ES-I3 (cell line): Measurements from ENCODE around the gene CLEC16A.

Experiments used
- H3K36me3 ChIP-seq: 2 replicates; pipeline ENCODE4 v1.6.1; 2013; ENCODE audit warnings: mild to moderate bottlenecking, low read length, control low read depth, moderate library complexity; ENCODE audit not compliant: insufficient read depth
- H3K4me1 ChIP-seq: 2 replicates; pipeline ENCODE4 v1.6.1; 2013; ENCODE audit warnings: mild to moderate bottlenecking, control low read depth, low read length; ENCODE audit not compliant: insufficient read depth
- H3K9ac ChIP-seq: 2 replicates; pipeline ENCODE4 v1.6.1; 2013; ENCODE audit warnings: low read depth, mild to moderate bottlenecking, low read length, moderate library complexity
- H3K9me3 ChIP-seq: 2 replicates; pipeline ENCODE4 v1.6.1; 2013; ENCODE audit warnings: mild to moderate bottlenecking, low read length, moderate library complexity; ENCODE audit not compliant: control insufficient read depth, insufficient read depth

CLEC16A gene, protein sequence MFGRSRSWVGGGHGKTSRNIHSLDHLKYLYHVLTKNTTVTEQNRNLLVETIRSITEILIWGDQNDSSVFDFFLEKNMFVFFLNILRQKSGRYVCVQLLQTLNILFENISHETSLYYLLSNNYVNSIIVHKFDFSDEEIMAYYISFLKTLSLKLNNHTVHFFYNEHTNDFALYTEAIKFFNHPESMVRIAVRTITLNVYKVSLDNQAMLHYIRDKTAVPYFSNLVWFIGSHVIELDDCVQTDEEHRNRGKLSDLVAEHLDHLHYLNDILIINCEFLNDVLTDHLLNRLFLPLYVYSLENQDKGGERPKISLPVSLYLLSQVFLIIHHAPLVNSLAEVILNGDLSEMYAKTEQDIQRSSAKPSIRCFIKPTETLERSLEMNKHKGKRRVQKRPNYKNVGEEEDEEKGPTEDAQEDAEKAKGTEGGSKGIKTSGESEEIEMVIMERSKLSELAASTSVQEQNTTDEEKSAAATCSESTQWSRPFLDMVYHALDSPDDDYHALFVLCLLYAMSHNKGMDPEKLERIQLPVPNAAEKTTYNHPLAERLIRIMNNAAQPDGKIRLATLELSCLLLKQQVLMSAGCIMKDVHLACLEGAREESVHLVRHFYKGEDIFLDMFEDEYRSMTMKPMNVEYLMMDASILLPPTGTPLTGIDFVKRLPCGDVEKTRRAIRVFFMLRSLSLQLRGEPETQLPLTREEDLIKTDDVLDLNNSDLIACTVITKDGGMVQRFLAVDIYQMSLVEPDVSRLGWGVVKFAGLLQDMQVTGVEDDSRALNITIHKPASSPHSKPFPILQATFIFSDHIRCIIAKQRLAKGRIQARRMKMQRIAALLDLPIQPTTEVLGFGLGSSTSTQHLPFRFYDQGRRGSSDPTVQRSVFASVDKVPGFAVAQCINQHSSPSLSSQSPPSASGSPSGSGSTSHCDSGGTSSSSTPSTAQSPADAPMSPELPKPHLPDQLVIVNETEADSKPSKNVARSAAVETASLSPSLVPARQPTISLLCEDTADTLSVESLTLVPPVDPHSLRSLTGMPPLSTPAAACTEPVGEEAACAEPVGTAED

DNA sequence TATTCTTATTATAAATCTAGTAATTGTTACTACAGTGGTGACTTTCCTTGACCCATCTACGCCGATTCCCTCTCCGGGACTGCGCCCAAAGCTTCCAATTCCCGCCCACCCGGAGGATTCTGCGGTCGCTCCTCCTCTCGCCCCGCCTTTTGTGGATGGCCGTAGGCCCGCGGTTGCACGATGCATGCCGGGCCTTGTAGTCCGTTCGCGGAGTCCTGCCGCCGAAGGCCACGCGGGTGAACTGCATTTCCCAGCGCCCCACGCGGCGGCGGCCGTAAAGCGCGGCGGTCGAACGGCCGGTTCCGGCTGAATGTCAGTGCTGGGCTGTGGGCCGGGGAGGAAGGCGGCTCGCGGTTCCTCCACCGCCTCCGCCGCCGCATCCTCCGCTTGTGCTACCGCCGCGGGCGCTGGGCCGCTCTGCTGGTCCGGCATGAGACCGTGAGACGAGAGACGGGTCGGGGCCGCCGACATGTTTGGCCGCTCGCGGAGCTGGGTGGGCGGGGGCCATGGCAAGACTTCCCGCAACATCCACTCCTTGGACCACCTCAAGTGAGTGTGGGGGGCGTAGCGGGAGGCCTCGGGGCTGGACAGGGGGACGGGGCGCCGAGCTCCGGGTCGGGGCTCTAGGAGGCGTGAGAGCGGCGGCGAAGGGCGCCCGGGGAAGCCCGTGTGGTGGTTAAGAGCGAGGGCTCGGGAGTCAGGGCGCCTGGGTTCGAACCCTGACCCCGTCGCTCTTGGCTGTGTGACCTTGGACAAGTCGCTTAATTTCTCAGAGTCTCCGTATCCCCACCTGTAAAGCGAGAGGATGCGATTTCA is at the start of gene CLEC16A:
TSS of gene CLEC16A (plus strand) at position 316 of the 816 bp plus-strand sequence. CDS start at position 470, 154 bp downstream.
- Histone ChIP-seq H3K4me1 (peaks cover 42% of the 10 kb centered on the region), H3K9me3 (no peaks in the 10 kb centered on the region), H3K36me3 (no peaks in the 10 kb centered on the region), H3K9ac (peak within 1 kb of the TSS; percentile 71; the same call in 1 of the 2 replicates)

DNA sequence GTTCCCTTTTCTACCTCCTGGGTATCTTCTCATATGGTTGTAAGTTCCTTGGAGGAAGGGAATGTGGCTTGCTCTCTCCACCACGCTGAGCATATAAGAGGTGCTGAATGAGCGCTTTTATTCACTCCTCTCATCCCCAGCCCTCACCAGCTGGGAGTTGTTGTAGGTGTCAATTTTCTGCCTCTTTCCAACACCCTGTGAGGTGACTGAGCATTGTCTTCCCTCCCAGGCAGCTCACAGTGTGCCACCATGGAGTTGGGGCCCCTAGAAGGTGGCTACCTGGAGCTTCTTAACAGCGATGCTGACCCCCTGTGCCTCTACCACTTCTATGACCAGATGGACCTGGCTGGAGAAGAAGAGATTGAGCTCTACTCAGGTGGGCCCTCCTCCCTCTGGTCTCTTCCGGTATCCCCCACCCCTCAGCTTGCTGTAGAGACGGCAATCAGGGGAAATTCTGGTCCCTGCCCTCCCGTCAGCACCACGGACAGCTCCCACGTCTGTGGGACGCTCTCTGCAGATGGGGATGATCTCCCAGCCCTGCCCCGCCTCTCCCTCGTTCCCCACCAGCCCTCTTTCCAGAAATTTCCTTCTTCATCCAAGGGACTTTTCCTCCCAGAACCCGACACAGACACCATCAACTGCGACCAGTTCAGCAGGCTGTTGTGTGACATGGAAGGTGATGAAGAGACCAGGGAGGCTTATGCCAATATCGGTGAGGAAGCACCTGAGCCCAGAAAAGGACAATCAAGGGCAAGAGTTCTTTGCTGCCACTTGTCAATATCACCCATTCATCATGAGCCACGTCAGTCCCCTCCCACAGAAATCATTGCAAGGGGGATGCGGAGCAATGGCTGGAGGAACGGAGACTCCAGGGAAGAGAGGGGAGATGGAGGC is 49.1 kb upstream of the CLEC16A start:
- Histone ChIP-seq H3K9ac (no peak overlapping the region), H3K9me3 (no peaks in the 10 kb centered on the region), H3K36me3 (no peaks in the 10 kb centered on the region), H3K4me1 (peaks cover 3% of the 10 kb centered on the region; the same call in 1 of the 2 replicates)

DNA sequence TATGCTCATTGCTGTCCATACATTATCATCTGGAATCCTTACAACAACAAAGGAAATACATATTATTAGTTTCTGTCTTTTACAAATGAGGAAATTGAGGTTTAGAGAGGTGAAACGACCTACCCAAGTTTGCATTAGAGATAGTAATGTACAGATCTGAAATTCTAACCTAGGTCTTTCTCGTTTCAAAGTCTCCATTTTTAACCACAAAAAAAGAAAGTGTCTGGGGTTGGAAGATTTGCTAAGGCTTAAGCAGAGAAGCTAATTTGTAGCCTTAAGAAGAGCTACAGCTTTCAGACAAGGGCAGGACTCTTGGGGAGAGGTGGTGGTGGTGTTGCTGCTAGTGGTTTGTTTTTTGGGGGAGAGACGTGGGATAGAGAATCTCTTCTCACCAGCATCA is 48.2 kb upstream of the CLEC16A start:
- Histone ChIP-seq H3K9me3 (no peaks in the 10 kb centered on the region), H3K4me1 (peaks cover 3% of the 10 kb centered on the region; the same call in 1 of the 2 replicates), H3K9ac (no peak overlapping the region), H3K36me3 (no peaks in the 10 kb centered on the region)

DNA sequence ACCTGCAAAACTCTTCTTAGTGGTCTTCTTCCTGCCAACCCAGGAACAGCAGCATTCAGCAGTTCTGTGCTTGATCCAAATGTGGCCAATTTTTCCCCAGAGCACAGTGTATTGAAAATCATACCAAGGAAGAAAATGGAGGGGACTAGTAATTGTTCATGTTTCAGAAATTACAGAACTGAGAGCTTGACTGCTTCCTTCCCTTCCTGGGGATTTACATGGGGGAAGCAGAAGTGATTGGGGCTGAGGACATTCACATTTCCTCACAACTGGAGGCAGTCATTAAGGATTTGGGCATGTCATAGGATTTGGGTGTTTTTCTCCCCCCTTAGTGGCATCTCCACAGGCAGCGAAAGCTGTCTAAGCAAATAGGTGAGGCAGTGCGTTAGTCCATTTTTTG is 47.6 kb upstream of the CLEC16A start:
- H3K9ac ChIP-seq, result no peak overlapping the region
- H3K36me3 ChIP-seq, result no peaks in the 10 kb centered on the region
- H3K9me3 ChIP-seq, result no peaks in the 10 kb centered on the region
- peaks cover 3% of the 10 kb centered on the region; the same call in 1 of the 2 replicates for H3K4me1 ChIP-seq

DNA sequence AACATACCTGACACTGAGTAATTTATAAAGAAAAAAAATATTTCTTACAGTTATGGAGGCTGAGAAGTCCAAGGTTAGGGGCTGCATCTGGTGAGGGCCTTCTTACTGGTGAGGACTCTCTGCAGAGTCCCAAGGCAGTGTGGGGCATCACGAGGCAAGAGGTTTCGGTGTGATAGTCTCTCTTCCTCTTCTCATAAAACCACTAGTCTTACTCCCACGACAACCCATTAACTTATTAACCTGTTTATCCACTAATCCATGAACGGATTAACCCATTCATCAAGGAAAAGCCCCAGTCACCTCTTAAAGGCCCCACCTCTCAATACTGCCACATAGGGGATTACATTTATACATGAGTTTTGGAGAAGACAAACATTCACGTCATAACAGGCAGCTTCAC is 47.2 kb upstream of the CLEC16A start:
- no peaks in the 10 kb centered on the region for H3K9me3 ChIP-seq
- no peak overlapping the region for H3K9ac ChIP-seq
- peaks cover 3% of the 10 kb centered on the region; the same call in 1 of the 2 replicates for H3K4me1 ChIP-seq
- H3K36me3 ChIP-seq, result no peaks in the 10 kb centered on the region

DNA sequence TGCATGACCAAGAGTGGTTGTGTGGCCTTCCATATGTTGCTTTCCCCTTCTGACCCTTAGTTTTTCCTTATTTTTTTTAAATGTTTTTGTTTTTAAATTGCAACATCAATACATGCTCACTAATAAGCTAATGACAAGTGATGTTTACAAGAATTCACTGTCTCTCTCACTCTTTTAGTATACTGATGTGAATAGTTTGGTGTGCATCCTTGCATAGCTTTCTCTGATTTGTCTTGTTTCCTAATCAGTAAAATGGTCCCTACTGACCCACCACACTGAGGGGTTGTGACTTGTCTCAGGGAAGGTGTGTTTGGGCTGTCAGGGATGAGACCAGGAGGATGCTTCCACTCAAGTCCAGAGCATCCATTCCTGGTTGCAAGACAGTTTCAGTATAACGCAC is 41.4 kb upstream of the CLEC16A start:
- H3K9ac ChIP-seq, result no peak overlapping the region
- 0 out of 2 replicates have a peak, but pooled peaks cover 4% of the 10 kb centered on the region for H3K9me3 ChIP-seq
- no peaks in the 10 kb centered on the region for H3K36me3 ChIP-seq
- H3K4me1 ChIP-seq, result no peaks in the 10 kb centered on the region

DNA sequence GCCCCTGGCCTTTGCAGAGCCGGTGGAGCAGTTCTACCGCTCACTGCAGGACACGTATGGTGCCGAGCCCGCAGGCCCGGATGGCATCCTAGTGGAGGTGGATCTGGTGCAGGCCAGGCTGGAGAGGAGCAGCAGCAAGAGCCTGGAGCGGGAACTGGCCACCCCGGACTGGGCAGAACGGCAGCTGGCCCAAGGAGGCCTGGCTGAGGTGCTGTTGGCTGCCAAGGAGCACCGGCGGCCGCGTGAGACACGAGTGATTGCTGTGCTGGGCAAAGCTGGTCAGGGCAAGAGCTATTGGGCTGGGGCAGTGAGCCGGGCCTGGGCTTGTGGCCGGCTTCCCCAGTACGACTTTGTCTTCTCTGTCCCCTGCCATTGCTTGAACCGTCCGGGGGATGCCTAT is 37.9 kb upstream of the CLEC16A start:
- Histone ChIP-seq H3K9me3 (0 out of 2 replicates have a peak, but pooled peaks cover 4% of the 10 kb centered on the region), H3K36me3 (no peaks in the 10 kb centered on the region), H3K4me1 (no peaks in the 10 kb centered on the region), H3K9ac (no peak overlapping the region)

DNA sequence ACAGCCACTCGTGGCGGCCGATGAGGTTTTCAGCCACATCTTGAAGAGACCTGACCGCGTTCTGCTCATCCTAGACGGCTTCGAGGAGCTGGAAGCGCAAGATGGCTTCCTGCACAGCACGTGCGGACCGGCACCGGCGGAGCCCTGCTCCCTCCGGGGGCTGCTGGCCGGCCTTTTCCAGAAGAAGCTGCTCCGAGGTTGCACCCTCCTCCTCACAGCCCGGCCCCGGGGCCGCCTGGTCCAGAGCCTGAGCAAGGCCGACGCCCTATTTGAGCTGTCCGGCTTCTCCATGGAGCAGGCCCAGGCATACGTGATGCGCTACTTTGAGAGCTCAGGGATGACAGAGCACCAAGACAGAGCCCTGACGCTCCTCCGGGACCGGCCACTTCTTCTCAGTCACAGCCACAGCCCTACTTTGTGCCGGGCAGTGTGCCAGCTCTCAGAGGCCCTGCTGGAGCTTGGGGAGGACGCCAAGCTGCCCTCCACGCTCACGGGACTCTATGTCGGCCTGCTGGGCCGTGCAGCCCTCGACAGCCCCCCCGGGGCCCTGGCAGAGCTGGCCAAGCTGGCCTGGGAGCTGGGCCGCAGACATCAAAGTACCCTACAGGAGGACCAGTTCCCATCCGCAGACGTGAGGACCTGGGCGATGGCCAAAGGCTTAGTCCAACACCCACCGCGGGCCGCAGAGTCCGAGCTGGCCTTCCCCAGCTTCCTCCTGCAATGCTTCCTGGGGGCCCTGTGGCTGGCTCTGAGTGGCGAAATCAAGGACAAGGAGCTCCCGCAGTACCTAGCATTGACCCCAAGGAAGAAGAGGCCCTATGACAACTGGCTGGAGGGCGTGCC is 37.2 kb upstream of the CLEC16A start:
- H3K9me3 ChIP-seq, result 0 out of 2 replicates have a peak, but pooled peaks cover 4% of the 10 kb centered on the region
- no peaks in the 10 kb centered on the region for H3K4me1 ChIP-seq
- H3K36me3 ChIP-seq, result no peaks in the 10 kb centered on the region
- H3K9ac ChIP-seq, result no peak overlapping the region

DNA sequence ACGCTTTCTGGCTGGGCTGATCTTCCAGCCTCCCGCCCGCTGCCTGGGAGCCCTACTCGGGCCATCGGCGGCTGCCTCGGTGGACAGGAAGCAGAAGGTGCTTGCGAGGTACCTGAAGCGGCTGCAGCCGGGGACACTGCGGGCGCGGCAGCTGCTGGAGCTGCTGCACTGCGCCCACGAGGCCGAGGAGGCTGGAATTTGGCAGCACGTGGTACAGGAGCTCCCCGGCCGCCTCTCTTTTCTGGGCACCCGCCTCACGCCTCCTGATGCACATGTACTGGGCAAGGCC is 36.7 kb upstream of the CLEC16A start:
- Histone ChIP-seq H3K4me1 (no peaks in the 10 kb centered on the region), H3K36me3 (no peaks in the 10 kb centered on the region), H3K9me3 (0 out of 2 replicates have a peak, but pooled peaks cover 4% of the 10 kb centered on the region), H3K9ac (no peak overlapping the region)

DNA sequence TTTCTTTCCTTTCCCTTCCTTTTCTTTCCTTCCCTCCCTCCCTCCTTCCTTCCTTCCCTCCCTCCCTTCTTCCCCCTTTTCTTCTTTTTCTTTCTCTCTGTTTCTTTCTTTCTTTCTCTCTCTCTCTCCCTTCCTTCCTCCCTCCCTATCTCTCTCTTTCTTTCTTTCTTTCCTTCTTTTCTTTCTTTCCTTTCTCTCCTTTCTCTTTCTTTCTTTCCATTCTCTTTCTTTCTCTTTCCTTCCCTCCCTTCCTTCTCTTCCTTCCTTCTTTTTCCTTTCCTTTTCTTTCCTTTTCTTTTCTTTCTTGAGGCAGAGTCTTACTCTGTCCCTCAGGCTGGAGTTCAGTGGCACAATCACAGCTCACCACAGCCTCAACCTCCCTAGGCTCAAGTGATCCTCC is 33.1 kb upstream of the CLEC16A start:
- Histone ChIP-seq H3K36me3 (no peaks in the 10 kb centered on the region), H3K9me3 (no peaks in the 10 kb centered on the region), H3K9ac (no peak overlapping the region), H3K4me1 (no peaks in the 10 kb centered on the region)

DNA sequence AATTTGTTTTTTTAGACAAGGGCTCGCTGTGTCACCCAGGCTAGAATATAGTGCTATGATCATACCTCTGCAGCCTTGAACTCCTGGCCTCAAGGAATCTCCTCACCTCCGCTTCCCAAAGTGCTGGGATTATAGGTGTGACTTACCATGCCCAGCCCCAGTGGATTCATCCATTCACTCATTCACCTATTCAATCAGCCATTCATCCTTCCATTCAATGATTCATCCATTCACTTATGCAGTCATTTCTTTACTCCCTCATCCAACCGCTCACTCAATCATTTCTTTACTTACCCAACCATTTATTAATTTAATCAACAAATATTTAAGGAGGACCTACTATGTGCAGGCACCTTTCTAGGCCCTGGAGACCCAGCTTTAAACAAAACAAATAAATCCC is 27.8 kb upstream of the CLEC16A start:
- no peaks in the 10 kb centered on the region; the same call in 1 of the 2 replicates for H3K4me1 ChIP-seq
- no peak overlapping the region for H3K9ac ChIP-seq
- H3K9me3 ChIP-seq, result no peaks in the 10 kb centered on the region
- H3K36me3 ChIP-seq, result no peaks in the 10 kb centered on the region

DNA sequence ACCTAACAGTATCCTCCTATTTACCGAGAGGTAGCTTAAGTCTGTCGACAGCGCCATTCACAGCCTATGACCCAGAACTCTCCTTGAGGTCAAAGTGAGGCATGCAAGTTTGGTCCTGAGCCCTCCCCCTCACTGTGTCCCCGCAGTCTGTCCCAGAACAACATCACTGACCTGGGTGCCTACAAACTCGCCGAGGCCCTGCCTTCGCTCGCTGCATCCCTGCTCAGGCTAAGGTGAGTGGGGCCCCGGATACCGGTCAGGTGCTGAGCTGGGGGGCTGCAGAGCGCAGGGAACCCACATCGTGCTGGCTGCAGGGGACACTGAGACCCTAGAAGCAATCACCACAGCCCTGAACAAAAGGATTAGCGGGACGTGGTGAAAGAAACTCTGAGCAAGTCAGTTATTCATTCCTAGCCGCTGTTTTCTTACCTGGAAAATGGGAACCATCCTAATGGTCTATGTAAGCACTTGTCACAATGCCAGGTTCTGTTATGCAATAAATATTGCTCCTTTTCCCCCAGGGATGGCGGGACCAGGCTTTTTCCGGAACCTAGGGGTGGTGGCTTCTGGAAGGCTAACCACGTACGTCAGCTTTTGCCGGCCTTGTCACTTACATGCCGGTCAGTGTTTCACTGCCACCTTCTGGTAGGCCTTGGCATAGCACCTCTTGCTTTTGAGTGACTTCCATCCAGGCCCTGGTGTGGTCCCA is 25.9 kb upstream of the CLEC16A start:
- H3K9me3 ChIP-seq, result no peaks in the 10 kb centered on the region
- no peak overlapping the region; the same call in 1 of the 2 replicates for H3K9ac ChIP-seq
- H3K4me1 ChIP-seq, result peaks cover 3% of the 10 kb centered on the region; the same call in 1 of the 2 replicates
- H3K36me3 ChIP-seq, result no peaks in the 10 kb centered on the region
